OCI-LY1 (cell line): ENCODE measurements around the gene TPST1.

ENCODE experiments used
- CTCF ChIP-seq: fragments of 200-600 bp; sonication (generic), shearing (Covaris generic); IDR thresholded peaks from 2 replicates; pipeline ENCODE4 v1.5.1; 2017; ENCODE audit warnings: mild to moderate bottlenecking, antibody characterized with exemption, low read length, moderate library complexity, mixed read lengths
- EZH2 ChIP-seq: fragments of 200-600 bp; sonication (generic), shearing (Covaris generic); IDR thresholded peaks from 2 replicates; pipeline ENCODE4 v1.8.0; 2017; ENCODE audit warnings: borderline replicate concordance, mixed run types, mild to moderate bottlenecking, antibody characterized with exemption, low read length, moderate library complexity, mixed read lengths

- no peak for TF ChIP-seq CTCF
- no peak for TF ChIP-seq EZH2
These were observed 18.1 kb upstream of the TPST1 start for GRCh38 chr7:66186991-66187390.
